K562 (cell line): ENCODE measurements around the gene MAP2K7. TPM values are rescaled to one million over a fixed set of nuclear protein-coding genes. Genes with fewer than 3 reads are reported as not detected.

Experiments
- ATAC-seq: fragments of 200-7000 bp; cut with Tn5 transposase; 3 replicates; pipeline ENCODE4 v1.9.1; 2020; ENCODE audit warnings: moderate library complexity
- BruUV-seq: library from RNA; stranded (reverse); fragments of 400-500 nt; replicated peaks from 2 replicates; lab custom pipeline; 2021; lab: Mats Ljungman, UMichigan
- CTCF ChIA-PET: fragments of 300-600 bp; formaldehyde crosslinking; extraction: SDS; loops from one replicate; lab custom pipeline; 2021; ENCODE audit warnings: low intra/inter-chr PET ratio; lab: Yijun Ruan, JAX
- POLR2A ChIA-PET: fragments of 300-600, 350-650 bp; sonication (Branson Sonifier 250); formaldehyde crosslinking; extraction: SDS; loops from one replicate; lab custom pipeline; 2021; ENCODE audit warnings: antibody characterized with exemption, inconsistent platforms; lab: Yijun Ruan, JAX
- DNase-seq, 4 experiments: peaks; one replicate each; pipeline versions ENCODE4 v3.0.0 to v3.0.0-alpha.2; 2011 to 2018; ENCODE audit warnings: low spot score in 3 of 4, mixed read lengths in 3 of 4; ENCODE audit errors: extremely low read depth in 1 of 4
- FAIRE-seq: peaks from 2 replicates; lab custom pipeline; 2011; peaks lifted over from hg19 to GRCh38; lab: Jason Lieb, UNC
- H2AFZ ChIP-seq: 2 replicates; pipeline ENCODE4 v1.6.0; 2011; ENCODE audit warnings: low read depth, low read length, control low read depth, inconsistent platforms
- H3K27ac ChIP-seq: fragments of 200-600 bp; 3 replicates; pipeline ENCODE4 v1.8.0; 2011; ENCODE audit warnings: low read depth, mild to moderate bottlenecking, control low read depth, inconsistent platforms, low read length, moderate library complexity, mixed read lengths; ENCODE audit errors: extremely low read depth
- H3K27me3 ChIP-seq, 2 experiments: fragments of 300-600 bp in 1 of 2; 2 replicates in 1 of 2; 3 replicates in 1 of 2; pipeline versions ENCODE4 v1.6.0 to v1.8.0; 2011; ENCODE audit warnings: inconsistent platforms in 2 of 2, low read length in 2 of 2, mild to moderate bottlenecking in 1 of 2, mixed read lengths in 1 of 2, moderate library complexity in 1 of 2; ENCODE audit not compliant: control insufficient read depth in 2 of 2, insufficient read depth in 2 of 2
- H3K36me3 ChIP-seq: fragments of 300-600 bp; 3 replicates; pipeline ENCODE4 v1.8.0; 2011; ENCODE audit warnings: mild to moderate bottlenecking, low read length, inconsistent platforms; ENCODE audit not compliant: control insufficient read depth, insufficient read depth
- H3K4me1 ChIP-seq, 2 experiments: fragments of 200-600 bp in 1 of 2; replicated peaks in 1 of 2; 2 replicates in 1 of 2; 3 replicates in 1 of 2; pipeline versions ENCODE4 v1.5.1 to v1.8.0; 2011; ENCODE audit warnings: inconsistent platforms in 2 of 2, low read length in 2 of 2, mild to moderate bottlenecking in 1 of 2, mixed read lengths in 1 of 2, moderate library complexity in 1 of 2; ENCODE audit not compliant: control insufficient read depth in 2 of 2, insufficient read depth in 2 of 2
- H3K4me2 ChIP-seq: 2 replicates; pipeline ENCODE4 v1.6.1; 2011; ENCODE audit warnings: low read length, control low read depth, inconsistent platforms, mixed read lengths; ENCODE audit not compliant: insufficient read depth
- H3K4me3 ChIP-seq: fragments of 200-600 bp; sonication (generic), shearing (Covaris generic); 2 replicates; pipeline ENCODE4 v1.5.1; 2016; ENCODE audit warnings: control low read depth, inconsistent platforms
- H3K79me2 ChIP-seq: fragments of 200-600 bp; 3 replicates; pipeline ENCODE4 v1.8.0; 2011; ENCODE audit warnings: low read length, inconsistent platforms; ENCODE audit not compliant: control insufficient read depth, insufficient read depth
- H3K9ac ChIP-seq, 2 experiments: 2 replicates each; pipeline versions ENCODE4 v1.6.0 to v1.6.1; 2011; ENCODE audit warnings: low read depth in 2 of 2, low read length in 2 of 2, control low read depth in 1 of 2, inconsistent platforms in 1 of 2, mild to moderate bottlenecking in 1 of 2, mixed read lengths in 1 of 2; ENCODE audit not compliant: insufficient read depth in 1 of 2
- H3K9me1 ChIP-seq: one replicate; pipeline ENCODE4 v1.6.0; 2011; ENCODE audit warnings: inconsistent platforms, mild to moderate bottlenecking, low read length, moderate library complexity; ENCODE audit not compliant: control insufficient read depth, insufficient read depth
- H3K9me3 ChIP-seq: replicated peaks from 2 replicates; pipeline ENCODE4 v1.5.1; 2011; ENCODE audit warnings: low read depth, low read length, inconsistent platforms; ENCODE audit not compliant: control insufficient read depth, insufficient read depth
- H4K20me1 ChIP-seq: replicated peaks from 2 replicates; pipeline ENCODE4 v1.6.1; 2011; ENCODE audit warnings: low read length, inconsistent platforms, mixed read lengths; ENCODE audit not compliant: control insufficient read depth, insufficient read depth
- JUN ChIP-seq, 2 experiments: sonication (generic) in 1 of 2; formaldehyde crosslinking in 1 of 2; IDR thresholded peaks; 2 replicates each; pipeline versions ENCODE4 v1.6.1 to v1.8.0; 2012 to 2022; ENCODE audit warnings: borderline replicate concordance in 2 of 2, mild to moderate bottlenecking in 2 of 2, improper control_type of control experiment in 1 of 2, low read depth in 1 of 2, low read length in 1 of 2, missing genetic modification reagents in 1 of 2
- JUND ChIP-seq, 2 experiments: IDR thresholded peaks; 2 replicates in 1 of 2; 3 replicates in 1 of 2; pipeline ENCODE4 v1.6.1; 2011; ENCODE audit warnings: borderline replicate concordance in 2 of 2, low read depth in 2 of 2, low read length in 2 of 2, improper control_type of control experiment in 1 of 2, missing biosample characterization in 1 of 2, missing genetic modification characterization in 1 of 2, missing genetic modification reagents in 1 of 2
- MLLT1 ChIP-seq, 2 experiments: fragments of 450-650 bp; IDR thresholded peaks; 2 replicates each; pipeline ENCODE4 v1.6.1; 2016
- POLR2G ChIP-seq: fragments of 200-400 bp; formaldehyde crosslinking; IDR thresholded peaks from 2 replicates; pipeline ENCODE4 v1.6.1; 2017; ENCODE audit warnings: low read depth, mild to moderate bottlenecking, antibody characterized with exemption, low read length, moderate library complexity
- PPARD ChIP-seq: fragments of 250-450 bp; sonication (Bioruptor Pico); IDR thresholded peaks from 2 replicates; pipeline ENCODE4 v1.8.0; 2022; ENCODE audit warnings: inconsistent platforms, mild to moderate bottlenecking, moderate library complexity
- ZNF311 ChIP-seq: fragments of 250-450 bp; sonication (Bioruptor Pico); IDR thresholded peaks from 2 replicates; pipeline ENCODE4 v1.4.0; 2020; ENCODE audit warnings: mild to moderate bottlenecking, moderate library complexity
- WGBS: fragments of 100-300 bp; shearing (Covaris generic); methylation state at CpG from one replicate; pipeline ENCODE4 v1.1.6; 2016; ENCODE audit warnings: low coverage, mixed read lengths; ENCODE audit not compliant: insufficient coverage; ENCODE audit errors: missing lambda C conversion rate; 5-methylcytosine and 5-hydroxymethylcytosine counted together
- in situ Hi-C: fragments of 300-500 bp; cut with MboI; formaldehyde crosslinking; loops from 4 replicates; pipeline ENCODE4 v1.15.0; 2018; ENCODE audit warnings: inconsistent platforms, mixed read lengths
- intact Hi-C: fragments of 100-400 bp; cut with micrococcal nuclease; formaldehyde crosslinking; loops from 2 replicates; pipeline ENCODE4 v1.14.2; 2022
- polyA plus RNA-seq, 8 experiments: library from polyadenylated mRNA; depleted of rRNA in 4 of 8; stranded (reverse) in 5 of 8; unstranded in 3 of 8; fragments of >200 nt; fragmentation: Nextera tagmentation in 2 of 8; fragmentation: Illumina TruSeq in 1 of 8; extraction: Ambion mirVana in 2 of 8; extraction: Trizol in 1 of 8; gene quantifications; 2 replicates each; pipeline versions ENCODE4 v1.2.1 to v1.2.3, GENCODE V29; 2011 to 2014; ENCODE audit warnings: inconsistent platforms in 1 of 8, missing spikeins in 1 of 8
- total RNA-seq, 7 experiments: library from RNA; depleted of rRNA in 6 of 7; stranded (reverse); fragments of >200 nt in 6 of 7; fragmentation: Illumina TruSeq in 2 of 7; extraction: Trizol in 2 of 7; gene quantifications; 2 replicates each; pipeline versions ENCODE4 v1.2.1 to v1.2.3, GENCODE V29; 2011 to 2021; ENCODE audit warnings: low replicate concordance in 1 of 7

The MAP2K7 gene
- total and polyA plus RNA-seq, 9 of the 15 experiments (the other 6 are each of a cell fraction or from before 2014, with no cell fraction given) = 0.51 to 45.8 (median 14.1) TPM

- POLR2A ChIA-PET = interaction anchor here (0.8 to 2.1 kb wide), 3 partner anchors 9 to 42 kb away, joined by 3 to 13 read pairs (median 7); partner anchors contain the start of gene SNAPC2
- no peak for ATAC-seq
- in situ Hi-C loops = no loop called here
Observed at GRCh38 chr19:7911508-7912143, 7.9 kb downstream of the MAP2K7 start.

More at GRCh38 chr19:7911508-7912143, 7.9 kb downstream of the MAP2K7 start:
- Histone ChIP-seq H3K9me1 (no peaks in the 10 kb centered on the region), H4K20me1 (no peaks in the 10 kb centered on the region), H3K79me2 (peaks cover 17% of the 10 kb centered on the region), H2AFZ (no peak overlapping the region), H3K27ac (no peak overlapping the region), H3K9ac (no peak overlapping the region; a peak in 1 of 4 replicates), H3K4me2 (no peak overlapping the region), H3K4me3 (no peak overlapping the region), H3K27me3 (no peaks in the 10 kb centered on the region), H3K9me3 (no peaks in the 10 kb centered on the region), H3K36me3 (peaks cover 44% of the 10 kb centered on the region; the same call in 1 of the 3 replicates), H3K4me1 (peaks cover 0 to 81% of the 10 kb centered on the region in 2 experiments; a peak in 3 of 5 replicates)
- no TSS peak for BruUV-seq
- CTCF ChIA-PET = no interaction called here
- DNase-seq (no peak), FAIRE-seq (no peak)
- intact Hi-C loops = no loop called here
- 97% methylated on average over 11 of the region's 18 CpGs for WGBS
- TF ChIP-seq PPARD (CRISPR knock-in tag) = no peak
- TF ChIP-seq POLR2G = 0 out of 2 replicates have a peak, but pooled peaks have one; percentile 52
- no peak for TF ChIP-seq JUND (IDR thresholded peaks at IDR 0.05; ENCODE audit: borderline replicate concordance, low read depth, low read length)
- TF ChIP-seq JUND (tag; IDR thresholded peaks at IDR 0.05; ENCODE audit: borderline replicate concordance, low read depth, low read length) = no peak
- no peak for TF ChIP-seq MLLT1 (IDR thresholded peaks at IDR 0.05)
- no peak for TF ChIP-seq JUN (IDR thresholded peaks at IDR 0.05; ENCODE audit: borderline replicate concordance, low read depth, low read length)
- TF ChIP-seq JUN (CRISPR knock-in tag; IDR thresholded peaks at IDR 0.05; ENCODE audit: borderline replicate concordance) = no peak
- TF ChIP-seq ZNF311 (CRISPR knock-in tag) = no peak
